Measurements from ENCODE around the gene CCDC180.
"Not testable (repeated sequence)": the region's sequence is repeated elsewhere in the genome, so short reads cannot be mapped to it uniquely, and the experiment has no call there.

The CCDC180 gene

DNA sequence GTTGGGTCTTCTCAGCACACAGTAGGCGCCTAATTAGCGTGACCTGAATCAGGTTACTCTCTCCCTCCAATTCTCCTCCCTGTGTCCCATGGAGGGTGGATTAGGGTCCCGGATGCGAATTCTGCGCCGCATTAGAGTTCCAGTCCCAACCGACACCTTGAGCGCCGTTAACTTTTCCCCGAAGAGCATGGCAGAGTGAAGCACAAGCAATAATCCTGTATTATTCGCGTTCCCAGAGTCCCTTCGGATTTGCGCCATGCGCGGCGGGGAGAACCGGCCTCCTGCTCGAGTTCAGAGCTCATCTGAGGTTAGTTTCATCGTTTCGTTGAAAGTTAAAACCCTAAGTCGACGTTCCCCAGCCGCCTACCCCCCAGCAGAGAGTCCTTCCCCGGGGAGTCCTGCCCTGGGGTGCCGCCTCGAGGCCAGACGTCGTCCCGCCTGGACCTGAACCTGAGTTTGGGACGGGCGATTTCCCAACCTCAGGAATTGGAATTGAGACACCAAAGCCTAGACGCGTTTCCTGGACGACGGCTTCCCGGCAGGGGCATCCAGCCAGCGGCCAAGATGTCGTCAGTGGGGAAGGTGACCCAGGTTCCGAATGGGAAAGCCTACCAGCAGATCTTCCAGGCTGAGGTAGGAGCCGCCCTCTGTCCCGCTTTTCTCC, at the start of gene CCDC180:
CCDC180 (plus strand) TSS at position 160 of the 664 bp plus-strand sequence; CDS start at position 565, 405 bp downstream.
- no peak for DNase-seq (ENCODE audit: low spot score)

- not testable (repeated sequence) for DNase-seq (ENCODE audit: low spot score)
Observed at GRCh38 chr9:97259834-97260514, 47.5 kb upstream of the CCDC180 start.

GRCh38 chr9:97271292-97271691, 36.2 kb upstream of the CCDC180 start:
- DNase-seq (ENCODE audit: low spot score) = no peak

GRCh38 chr9:97272072-97272471, 35.4 kb upstream of the CCDC180 start:
- no peak for DNase-seq (ENCODE audit: low spot score)

DNA sequence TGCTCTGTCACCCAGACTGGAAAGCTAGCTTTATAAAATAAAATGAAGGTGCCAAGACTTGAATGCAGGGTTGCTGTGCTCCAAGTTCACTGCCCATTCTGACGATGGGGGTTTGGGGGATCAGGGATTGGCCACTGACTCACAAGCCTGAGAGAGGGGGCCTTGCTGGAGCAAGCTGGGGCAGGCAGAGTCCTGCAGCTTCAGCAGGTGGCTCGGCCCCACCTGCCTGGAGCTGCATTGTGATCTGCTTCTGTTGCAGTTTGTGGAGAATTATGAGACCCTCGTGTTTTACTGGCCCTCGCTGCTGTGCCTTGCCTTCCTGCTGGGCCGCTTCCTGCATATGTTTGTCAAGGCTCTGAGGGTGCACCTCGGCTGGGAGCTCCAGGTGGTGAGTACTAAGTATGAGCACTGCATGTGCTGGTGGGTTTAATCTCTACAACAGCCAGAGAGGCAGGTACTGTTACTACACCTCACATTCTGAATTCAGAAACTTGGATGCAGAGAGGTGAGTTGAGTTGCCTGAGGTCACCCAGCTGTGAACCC, 31.1 kb upstream of the CCDC180 start:
- no peak for DNase-seq (ENCODE audit: low spot score)

- no peak for DNase-seq (ENCODE audit: low spot score)
Observed at GRCh38 chr9:97277953-97278352, 29.5 kb upstream of the CCDC180 start.

DNA sequence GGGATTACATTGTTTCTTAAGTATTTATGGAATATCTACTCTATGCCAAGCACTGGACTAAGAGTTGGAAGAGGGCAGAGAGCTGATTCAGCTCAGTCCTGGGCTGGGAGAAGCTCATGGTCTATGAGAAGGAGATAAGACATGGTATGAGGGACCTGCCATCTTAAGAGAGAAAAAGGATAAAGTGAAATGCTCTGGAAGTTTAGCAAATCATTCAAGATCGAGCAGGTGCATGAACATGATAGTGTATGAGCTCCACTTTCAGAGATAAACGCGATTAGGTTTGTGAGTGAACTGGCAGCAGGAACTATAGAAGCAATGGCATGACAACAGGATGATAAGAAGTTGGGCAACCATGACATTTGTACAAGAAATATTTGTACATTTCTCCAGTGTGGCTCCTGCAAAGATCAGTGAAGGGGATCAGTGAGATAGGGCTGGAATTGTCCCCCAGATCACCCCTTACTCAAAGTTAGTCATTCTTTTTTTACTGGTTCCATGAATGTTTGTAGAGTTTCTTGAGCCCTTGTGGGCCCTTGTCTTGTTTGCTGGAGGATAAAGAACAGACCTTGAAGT, 26.6 kb upstream of the CCDC180 start:
- no peak for DNase-seq (ENCODE audit: low spot score)

DNA sequence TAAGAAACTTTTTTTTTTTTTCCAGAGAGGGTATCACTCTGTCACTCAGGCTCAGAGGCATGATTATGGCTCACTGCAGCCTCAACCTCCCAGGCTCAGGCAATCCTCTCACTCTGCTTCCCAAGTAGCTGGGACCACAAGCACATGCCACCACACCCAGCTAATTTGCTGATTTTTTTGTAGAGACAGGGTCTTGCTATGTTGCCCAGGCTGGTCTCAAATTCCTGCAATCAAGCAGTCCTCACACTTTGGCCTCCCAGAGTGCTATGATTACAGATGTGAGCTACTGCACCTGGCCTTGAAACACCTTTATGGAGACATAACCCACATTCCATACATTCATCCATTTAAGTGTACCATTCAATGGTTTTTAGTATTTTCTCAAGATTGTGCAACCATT, 23.7 kb upstream of the CCDC180 start:
- DNase-seq (ENCODE audit: low spot score) = no peak

GRCh38 chr9:97284798-97285197, 22.7 kb upstream of the CCDC180 start:
- DNase-seq (ENCODE audit: low spot score) = no peak

DNA sequence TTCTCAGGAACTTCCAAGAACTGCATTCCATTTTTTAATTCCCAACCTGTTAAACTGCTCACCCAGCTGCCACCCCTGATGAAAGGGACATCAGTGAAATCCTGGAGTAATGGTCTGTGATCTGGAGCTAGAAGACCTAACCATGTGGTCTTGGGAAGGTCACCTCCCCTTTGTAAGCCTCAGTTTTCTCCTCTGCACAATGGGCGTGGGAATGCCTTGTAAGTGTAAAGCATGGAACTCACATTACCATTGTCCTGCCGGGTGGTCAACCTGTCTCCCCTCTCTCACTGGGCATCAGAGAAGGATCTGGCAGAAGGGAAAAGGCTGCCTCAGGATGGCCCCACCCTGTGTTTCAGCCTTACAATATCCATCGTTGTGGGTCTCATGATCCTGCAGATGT, 15.3 kb upstream of the CCDC180 start:
- no peak for DNase-seq (ENCODE audit: low spot score)

GRCh38 chr9:97293207-97293721, 14.2 kb upstream of the CCDC180 start:
- DNase-seq (ENCODE audit: low spot score) = no peak

DNA sequence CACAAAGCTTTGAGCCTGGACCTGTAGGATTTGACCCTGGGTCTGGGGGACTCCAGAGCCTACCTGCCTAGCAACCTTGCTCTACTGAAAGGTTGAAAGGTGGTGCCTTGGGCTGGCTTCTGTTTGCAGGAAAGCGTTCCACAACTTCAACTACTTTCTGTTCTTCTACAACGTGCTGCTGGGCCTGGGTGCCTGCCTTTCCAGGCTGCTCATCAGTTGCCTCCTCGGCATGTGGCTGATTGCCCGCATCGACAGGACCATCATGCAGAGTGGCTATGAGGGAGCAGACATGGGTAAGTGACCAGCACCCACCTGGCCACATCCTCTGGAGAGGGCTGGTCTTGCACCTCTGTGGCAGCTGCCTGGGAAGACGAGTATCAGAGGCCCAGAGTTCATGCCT, 13.6 kb upstream of the CCDC180 start:
- no peak for DNase-seq (ENCODE audit: low spot score)

- DNase-seq (ENCODE audit: low spot score) = no peak
Observed at GRCh38 chr9:97297889-97298288, 9.6 kb upstream of the CCDC180 start.

DNA sequence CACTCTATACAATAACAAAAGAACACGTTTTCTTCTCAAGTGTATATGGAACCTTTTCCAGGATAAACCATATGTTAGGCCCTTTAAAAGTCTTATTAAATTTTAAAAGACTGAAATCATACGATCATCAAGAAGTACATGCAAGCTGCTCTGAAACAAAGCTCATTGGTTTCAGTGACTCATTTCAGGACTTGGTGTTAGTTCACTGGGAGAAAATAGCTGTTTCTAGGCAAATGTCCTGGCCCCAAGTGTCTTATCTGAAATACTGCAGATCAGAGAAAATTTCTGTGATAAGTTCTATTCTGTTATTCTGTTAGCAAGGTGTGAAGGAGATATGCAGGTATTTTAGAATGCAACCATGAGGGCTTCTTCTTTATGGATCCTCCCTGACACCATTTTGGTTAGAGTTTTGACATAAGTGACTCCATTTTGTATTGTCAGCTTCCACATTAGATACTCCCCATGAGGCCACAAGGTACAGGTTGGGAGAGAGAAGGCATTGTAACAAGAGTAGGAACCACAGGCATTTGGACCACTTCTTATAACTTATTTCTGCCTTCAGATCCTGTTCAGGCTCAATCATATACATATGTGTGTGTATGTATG, 7.5 kb upstream of the CCDC180 start:
- no peak for DNase-seq (ENCODE audit: low spot score)

GRCh38 chr9:97300586-97300985, 6.9 kb upstream of the CCDC180 start:
- DNase-seq (ENCODE audit: low spot score) = no peak

GRCh38 chr9:97301974-97302373, 5.5 kb upstream of the CCDC180 start:
- no peak for DNase-seq (ENCODE audit: low spot score)

- no peak for DNase-seq (ENCODE audit: low spot score)
Observed at GRCh38 chr9:97304586-97304985, 2.9 kb upstream of the CCDC180 start.

DNA sequence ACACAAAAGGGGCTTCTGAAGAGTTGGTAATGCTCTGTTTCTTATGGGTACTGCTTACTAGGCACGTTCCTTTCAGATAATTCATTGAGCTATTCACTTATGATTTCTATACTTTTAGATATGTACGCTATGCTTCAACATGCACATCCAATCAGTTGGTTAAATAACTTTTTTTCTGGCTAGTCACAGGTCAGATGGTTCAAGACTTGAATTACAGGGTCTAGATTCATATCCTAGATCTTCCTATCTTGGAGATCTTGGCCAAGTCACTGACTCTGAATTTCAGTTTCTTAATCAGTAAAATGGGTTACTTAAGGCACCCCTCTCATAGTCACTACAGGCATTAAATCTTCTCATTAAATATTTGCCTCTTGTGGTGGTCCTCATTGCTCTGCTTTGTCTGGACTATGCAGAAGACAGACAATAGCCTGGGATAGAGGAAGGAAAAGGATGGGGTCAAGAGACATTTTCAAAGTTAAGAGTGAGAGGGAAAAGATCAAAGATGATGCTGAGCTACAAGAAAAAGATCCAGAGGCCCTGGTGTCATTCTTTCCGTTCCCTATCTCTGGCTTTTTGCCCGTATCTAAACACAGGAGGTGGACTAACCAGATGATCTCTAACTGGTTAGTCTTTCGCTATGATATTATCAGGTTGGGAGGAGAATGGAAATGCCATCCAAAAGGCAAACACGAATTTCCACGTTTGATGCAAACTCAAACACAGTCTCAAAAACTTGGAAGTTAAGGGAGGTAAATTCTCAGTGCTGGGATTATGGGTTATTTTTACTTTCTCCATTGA, 1.8 kb upstream of the CCDC180 start:
- DNase-seq (ENCODE audit: low spot score) = no peak

GRCh38 chr9:97307091-97307490, 368 bp upstream of the CCDC180 start:
- no peak for DNase-seq (ENCODE audit: low spot score)

- no peak for DNase-seq (ENCODE audit: low spot score)
Observed at GRCh38 chr9:97309260-97309659, 1.8 kb downstream of the CCDC180 start.

GRCh38 chr9:97310023-97310422, 2.6 kb downstream of the CCDC180 start:
- DNase-seq (ENCODE audit: low spot score) = no peak

DNA sequence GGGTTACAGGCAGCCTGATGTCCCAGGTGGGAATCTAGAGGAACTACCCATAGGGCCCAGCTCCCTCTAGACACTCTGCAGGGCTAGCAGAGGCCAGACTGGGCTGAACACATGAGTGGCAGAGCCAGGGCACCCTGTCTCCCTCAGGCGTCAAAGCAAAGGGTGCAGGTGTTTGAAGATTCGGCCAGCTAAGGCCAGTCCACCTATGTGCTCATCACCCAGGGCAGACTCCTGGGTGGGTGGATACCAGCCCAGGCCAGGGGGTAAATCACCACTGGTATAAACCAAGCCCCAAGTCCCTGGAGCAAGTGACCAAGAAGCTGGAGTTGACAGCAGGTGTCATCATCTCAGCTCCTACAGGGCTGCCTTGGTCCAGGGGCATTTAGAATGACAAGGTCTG, 3.4 kb downstream of the CCDC180 start:
- DNase-seq (ENCODE audit: low spot score) = no peak

All from CD4-positive, alpha-beta T cell treated with Interleukin-15 for 4 hours (primary cell).